Neural crest cell (in vitro differentiated cells): ENCODE measurements around the gene TBXAS1. TPM values are rescaled to one million over a fixed set of nuclear protein-coding genes. Genes with fewer than 3 reads are reported as not detected.

Source experiments
- DNase-seq: peaks from one replicate; pipeline ENCODE4 v3.0.0; 2021; ENCODE audit warnings: low read depth, mixed read lengths, low spot score
- H3K27ac Mint-ChIP-seq: one replicate; pipeline ENCODE4 v1.8.0; 2021; ENCODE audit warnings: mild to moderate bottlenecking, mixed read lengths; ENCODE audit not compliant: unreplicated experiment
- H3K27me3 Mint-ChIP-seq: 2 replicates; pipeline ENCODE4 v1.8.0; 2021; ENCODE audit warnings: low read depth, mild to moderate bottlenecking, mixed read lengths
- H3K36me3 Mint-ChIP-seq: 2 replicates; pipeline ENCODE4 v1.8.0; 2021; ENCODE audit warnings: low read depth, mild to moderate bottlenecking, mixed read lengths
- H3K4me1 Mint-ChIP-seq: 2 replicates; pipeline ENCODE4 v1.8.0; 2021; ENCODE audit warnings: mixed read lengths
- H3K4me3 Mint-ChIP-seq: one replicate; pipeline ENCODE4 v1.8.0; 2021; ENCODE audit warnings: mild to moderate bottlenecking, mixed read lengths
- H3K9me3 Mint-ChIP-seq: 2 replicates; pipeline ENCODE4 v1.8.0; 2021; ENCODE audit warnings: mixed read lengths
- CTCF ChIP-seq: fragments of 200-600 bp; sonication (generic); conservative IDR thresholded peaks from 2 replicates; pipeline ENCODE4 v1.5.0; 2021; ENCODE audit warnings: antibody characterized with exemption, mild to moderate bottlenecking
- total RNA-seq: library from RNA; stranded (reverse); gene quantifications from 2 replicates; pipeline ENCODE4 v1.2.1, GENCODE V29; 2021

Gene TBXAS1
- total RNA-seq, 1 donor from 2014 or later, result 5.7 TPM

DNA sequence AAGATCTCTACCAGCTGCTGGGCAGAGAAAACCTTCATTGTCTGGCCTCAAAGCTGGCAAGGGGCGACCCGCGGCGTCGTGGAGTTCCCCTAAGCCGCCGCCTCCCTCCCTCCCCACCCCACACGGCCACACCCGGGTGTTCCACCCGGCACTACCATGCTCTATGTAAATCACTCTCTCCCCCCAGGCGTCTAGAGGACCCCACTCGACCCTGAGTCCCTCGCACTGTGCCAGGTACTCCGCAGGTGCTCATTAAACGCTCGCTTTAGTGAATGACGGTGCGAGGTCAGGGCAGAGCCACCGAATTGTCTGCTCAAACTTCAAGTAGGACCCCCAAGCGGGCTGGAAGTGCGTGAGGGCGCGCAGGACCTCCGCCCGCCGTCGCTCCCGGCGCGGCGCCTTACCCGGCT, 233.1 kb downstream of the TBXAS1 start:
- H3K4me1 Mint-ChIP-seq, result no peaks in the 10 kb centered on the region
- H3K9me3 Mint-ChIP-seq, result peaks cover 9% of the 10 kb centered on the region
- H3K36me3 Mint-ChIP-seq, result peaks cover 18% of the 10 kb centered on the region
- H3K27me3 Mint-ChIP-seq, result peaks cover 54% of the 10 kb centered on the region
- no peak for TF ChIP-seq CTCF
- DNase-seq, result no peak
- H3K4me3 Mint-ChIP-seq, result peak overlapping the region; percentile 75
- H3K27ac Mint-ChIP-seq, result no peak overlapping the region

- no peak for TF ChIP-seq CTCF
- Mint-ChIP-seq H3K27ac (no peak within 1 kb of the TSS), H3K27me3 (peaks cover 54% of the 10 kb centered on the region)
Observed at GRCh38 chr7:140062528-140063299, 233.7 kb downstream of the TBXAS1 start, which contains the start of gene PARP12. TSS of gene PARP12 (minus strand) at chr7:140062951. CDS start at chr7:140062847, 104 bp downstream.

DNA sequence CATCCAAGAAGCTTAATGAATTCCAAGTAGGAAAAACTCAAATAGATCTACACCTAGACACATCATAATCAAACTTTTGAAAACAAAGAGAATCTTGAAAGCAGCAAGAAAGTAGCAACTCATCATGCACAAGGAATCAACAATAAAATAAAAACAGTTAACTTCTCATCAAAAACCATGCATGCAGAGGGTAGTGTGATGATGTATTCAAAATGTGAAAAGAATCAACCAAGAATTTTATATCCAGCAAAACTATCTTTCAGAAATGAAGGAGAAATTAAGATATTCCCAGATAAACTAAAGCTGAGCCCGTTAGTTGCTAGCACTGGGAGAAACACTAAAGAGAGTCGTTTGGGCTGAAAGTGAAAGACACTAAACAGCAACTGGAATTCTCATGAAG, 238.0 kb downstream of the TBXAS1 start:
- H3K27me3 Mint-ChIP-seq, result peaks cover 27% of the 10 kb centered on the region
- peaks cover 12% of the 10 kb centered on the region for H3K9me3 Mint-ChIP-seq
- H3K4me1 Mint-ChIP-seq, result no peaks in the 10 kb centered on the region
- no peak for DNase-seq
- no peak overlapping the region for H3K27ac Mint-ChIP-seq
- H3K4me3 Mint-ChIP-seq, result no peak overlapping the region
- TF ChIP-seq CTCF, result no peak
- H3K36me3 Mint-ChIP-seq, result peaks cover 21% of the 10 kb centered on the region

More at GRCh38 chr7:140062528-140063299, 233.7 kb downstream of the TBXAS1 start, which contains the start of gene PARP12:
- Mint-ChIP-seq H3K9me3 (peaks cover 12% of the 10 kb centered on the region), H3K4me3 (peak within 1 kb of the TSS; percentile 75), H3K36me3 (peaks cover 21% of the 10 kb centered on the region), H3K4me1 (no peaks in the 10 kb centered on the region)
- peak; percentile 38 for DNase-seq

GRCh38 chr7:140068033-140068432, 239.0 kb downstream of the TBXAS1 start:
- Mint-ChIP-seq H3K27me3 (peaks cover 24% of the 10 kb centered on the region), H3K36me3 (peaks cover 21% of the 10 kb centered on the region), H3K9me3 (peaks cover 12% of the 10 kb centered on the region)

GRCh38 chr7:140069298-140069949, 240.4 kb downstream of the TBXAS1 start:
- Mint-ChIP-seq H3K36me3 (peaks cover 15% of the 10 kb centered on the region), H3K27ac (no peak overlapping the region), H3K4me1 (no peaks in the 10 kb centered on the region), H3K27me3 (peaks cover 13% of the 10 kb centered on the region), H3K4me3 (no peak overlapping the region), H3K9me3 (peaks cover 12% of the 10 kb centered on the region)
- no peak for TF ChIP-seq CTCF
- DNase-seq, result no peak

More at GRCh38 chr7:140068033-140068432, 239.0 kb downstream of the TBXAS1 start:
- no peak for TF ChIP-seq CTCF
- Mint-ChIP-seq H3K4me3 (no peak overlapping the region), H3K27ac (no peak overlapping the region), H3K4me1 (no peaks in the 10 kb centered on the region)
- no peak for DNase-seq

Other genes with a start within 250 kb of the TBXAS1 start
- gene HIPK2, start 51.3 kb upstream of the TBXAS1 start, total RNA-seq, result 61.5 and 67.3 TPM in 2 replicates
- gene PARP12, start 233.7 kb downstream of the TBXAS1 start, total RNA-seq, result 2.7 and 2.9 TPM in 2 replicates